ENCODE data around the gene ASAH2. TPM values are rescaled to one million over a fixed set of nuclear protein-coding genes. Genes with fewer than 3 reads are reported as not detected.

Gene ASAH2
- total and polyA plus RNA-seq, 2 of the 8 experiments (the other 6 are each of a cell fraction or from before 2014, with no cell fraction given), result 1.2 to 3.1 TPM

- TF ChIP-seq ATF2 (IDR thresholded peaks at IDR 0.05; ENCODE audit: low read length) (no peak), SP1 (IDR thresholded peaks at IDR 0.05; ENCODE audit: low read depth, low read length) (no peak), HDAC2 (IDR thresholded peaks at IDR 0.05; ENCODE audit: borderline replicate concordance in 1 of 2, low read depth in 2 of 2, low read length in 2 of 2) (no peak), NRF1 (IDR thresholded peaks at IDR 0.05; ENCODE audit: low read depth, low read length) (no peak), EP300 (IDR thresholded peaks at IDR 0.05; ENCODE audit: borderline replicate concordance in 1 of 2, low read depth in 2 of 2, low read length in 2 of 2) (no peak)
These were observed 31.7 kb downstream of the ASAH2 start (continued) for GRCh38 chr10:50219646-50220045.
